Smooth muscle cell of the brain vasculature (primary cell): ENCODE measurements around the gene PLAGL2.

Experiments used
- DNase-seq: peaks from one replicate; pipeline ENCODE4 v3.0.0-alpha.2; 2012; ENCODE audit warnings: low read depth, low spot score

PLAGL2 gene

GRCh38 chr20:32153156-32153665 lies 54.3 kb downstream of the PLAGL2 start:
- DNase-seq: no peak

- no peak for DNase-seq
Measured at GRCh38 chr20:32152421-32153155, 55.0 kb downstream of the PLAGL2 start.

- no peak for DNase-seq
Measured at GRCh38 chr20:32150291-32150848, 57.2 kb downstream of the PLAGL2 start.

- DNase-seq: no peak
Measured at GRCh38 chr20:32149566-32150170, 57.9 kb downstream of the PLAGL2 start.

GRCh38 chr20:32144898-32145662 lies 62.5 kb downstream of the PLAGL2 start:
- no peak for DNase-seq

- DNase-seq: no peak
Measured at GRCh38 chr20:32142991-32143390, 64.6 kb downstream of the PLAGL2 start.
